Activated CD4-positive, alpha-beta T cell treated with anti-CD3 and anti-CD28 coated beads for 24 hours (primary cell): ENCODE results near the gene DYNC2LI1.

Source experiments
- DNase-seq, 2 donors: peaks; one replicate each; pipeline ENCODE4 v3.0.0-alpha.2; 2020; ENCODE audit warnings: low read depth in 2 of 2

DYNC2LI1 gene

GRCh38 chr2:43814711-43815110 lies 40.9 kb downstream of the DYNC2LI1 start:
- DNase-seq = no peak

GRCh38 chr2:43818761-43819160 lies 44.9 kb downstream of the DYNC2LI1 start:
- no peak for DNase-seq

GRCh38 chr2:43819491-43820163 lies 45.8 kb downstream of the DYNC2LI1 start:
- no peak for DNase-seq

GRCh38 chr2:43822839-43823238 lies 49.0 kb downstream of the DYNC2LI1 start:
- no peak for DNase-seq

GRCh38 chr2:43823751-43824150 lies 49.9 kb downstream of the DYNC2LI1 start:
- DNase-seq = no peak

GRCh38 chr2:43824512-43824911 lies 50.7 kb downstream of the DYNC2LI1 start:
- DNase-seq = no peak

- DNase-seq = no peak
Observed at GRCh38 chr2:43824951-43825493, 51.2 kb downstream of the DYNC2LI1 start.

- DNase-seq = no peak
Observed at GRCh38 chr2:43825841-43826240, 52.0 kb downstream of the DYNC2LI1 start.

- no peak for DNase-seq
Observed at GRCh38 chr2:43826305-43827250, 52.7 kb downstream of the DYNC2LI1 start.

GRCh38 chr2:43831543-43832294 lies 57.9 kb downstream of the DYNC2LI1 start:
- DNase-seq = no peak

GRCh38 chr2:43832457-43832856 lies 58.6 kb downstream of the DYNC2LI1 start:
- DNase-seq = no peak

- no peak for DNase-seq
Observed at GRCh38 chr2:43837033-43837432, 63.2 kb downstream of the DYNC2LI1 start.

GRCh38 chr2:43837831-43838559 lies 64.2 kb downstream of the DYNC2LI1 start:
- DNase-seq = no peak

- DNase-seq = no peak
Observed at GRCh38 chr2:43838560-43839267, 64.9 kb downstream of the DYNC2LI1 start, which contains the start of the genes ABCG5 and ABCG8. TSS of gene ABCG5 (minus strand) at chr2:43838839. CDS start at chr2:43838679, 160 bp downstream. TSS of gene ABCG8 (plus strand) at chr2:43838971. CDS start at chr2:43839054, 83 bp downstream.

GRCh38 chr2:43839776-43840564 lies 66.1 kb downstream of the DYNC2LI1 start:
- DNase-seq = no peak

GRCh38 chr2:43840965-43841364 lies 67.1 kb downstream of the DYNC2LI1 start:
- DNase-seq = no peak

- no peak for DNase-seq
Observed at GRCh38 chr2:43841949-43842865, 68.4 kb downstream of the DYNC2LI1 start.

GRCh38 chr2:43842866-43843226 lies 69.0 kb downstream of the DYNC2LI1 start:
- DNase-seq = no peak

GRCh38 chr2:43845181-43845580 lies 71.3 kb downstream of the DYNC2LI1 start:
- no peak for DNase-seq
